ENCODE measurements around the gene ARL6IP4. TPM values are rescaled to one million over a fixed set of nuclear protein-coding genes. Genes with fewer than 3 reads are reported as not detected.

ARL6IP4 gene
- total and polyA plus RNA-seq, 2 donors (not counting 1 experiment from before 2014, with no cell fraction given), result 145 to 149 TPM

GRCh38 chr12:122986258-122986871 is 5.9 kb downstream of the ARL6IP4 start:
- Histone ChIP-seq H3K4me3 (replicated peaks in 1 of 4; ENCODE audit: control extremely low read depth in 1 of 4, insufficient read depth in 1 of 4, low read depth in 3 of 4, low read length in 4 of 4) (no peak overlapping the region), H3K36me3 (ENCODE audit: control insufficient read depth, insufficient read depth, low read length) (peaks cover 34% of the 10 kb centered on the region), H3K27ac (ENCODE audit: insufficient read depth, low read length) (no peak overlapping the region), H3K4me2 (ENCODE audit: extremely low read depth, insufficient read depth, low read length) (no peak overlapping the region), H3K9me3 (ENCODE audit: control insufficient read depth, insufficient read depth, low read depth, low read length) (no peaks in the 10 kb centered on the region), H3K79me2 (ENCODE audit: control insufficient read depth, insufficient read depth, low read length) (peaks cover 18% of the 10 kb centered on the region), H3K4me1 (ENCODE audit: control insufficient read depth, extremely low read depth, insufficient read depth, low read length) (peaks cover 25% of the 10 kb centered on the region), H3K27me3 (ENCODE audit: control insufficient read depth, insufficient read depth, low read length) (no peaks in the 10 kb centered on the region), H2AFZ (ENCODE audit: low read length) (no peak overlapping the region), H3K9ac (ENCODE audit: insufficient read depth, low read length) (no peak overlapping the region), H4K20me1 (ENCODE audit: control insufficient read depth, extremely low read depth, insufficient read depth, low read length) (no peaks in the 10 kb centered on the region)
- TF ChIP-seq, protein P1, sequence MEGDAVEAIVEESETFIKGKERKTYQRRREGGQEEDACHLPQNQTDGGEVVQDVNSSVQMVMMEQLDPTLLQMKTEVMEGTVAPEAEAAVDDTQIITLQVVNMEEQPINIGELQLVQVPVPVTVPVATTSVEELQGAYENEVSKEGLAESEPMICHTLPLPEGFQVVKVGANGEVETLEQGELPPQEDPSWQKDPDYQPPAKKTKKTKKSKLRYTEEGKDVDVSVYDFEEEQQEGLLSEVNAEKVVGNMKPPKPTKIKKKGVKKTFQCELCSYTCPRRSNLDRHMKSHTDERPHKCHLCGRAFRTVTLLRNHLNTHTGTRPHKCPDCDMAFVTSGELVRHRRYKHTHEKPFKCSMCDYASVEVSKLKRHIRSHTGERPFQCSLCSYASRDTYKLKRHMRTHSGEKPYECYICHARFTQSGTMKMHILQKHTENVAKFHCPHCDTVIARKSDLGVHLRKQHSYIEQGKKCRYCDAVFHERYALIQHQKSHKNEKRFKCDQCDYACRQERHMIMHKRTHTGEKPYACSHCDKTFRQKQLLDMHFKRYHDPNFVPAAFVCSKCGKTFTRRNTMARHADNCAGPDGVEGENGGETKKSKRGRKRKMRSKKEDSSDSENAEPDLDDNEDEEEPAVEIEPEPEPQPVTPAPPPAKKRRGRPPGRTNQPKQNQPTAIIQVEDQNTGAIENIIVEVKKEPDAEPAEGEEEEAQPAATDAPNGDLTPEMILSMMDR (conservative IDR thresholded peaks at IDR 0.05 in 1 of 2, IDR thresholded peaks at IDR 0.05 in 1 of 2; ENCODE audit: low read depth in 1 of 2, low read length in 2 of 2), result no peak
- no peak for TF ChIP-seq EZH2 (IDR thresholded peaks at IDR 0.05; ENCODE audit: low read length, missing control alignments)
- no peak for DNase-seq (ENCODE audit: low read depth in 2 of 2)

GRCh38 chr12:122987086-122987951 is 6.8 kb downstream of the ARL6IP4 start:
- no peak overlapping the region for H3K4me3 ChIP-seq (replicated peaks in 1 of 4; ENCODE audit: control extremely low read depth in 1 of 4, insufficient read depth in 1 of 4, low read depth in 3 of 4, low read length in 4 of 4)
- H3K36me3 ChIP-seq (ENCODE audit: control insufficient read depth, insufficient read depth, low read length), result peaks cover 31% of the 10 kb centered on the region
- H4K20me1 ChIP-seq (ENCODE audit: control insufficient read depth, extremely low read depth, insufficient read depth, low read length), result no peaks in the 10 kb centered on the region
- no peak overlapping the region for H3K27ac ChIP-seq (ENCODE audit: insufficient read depth, low read length)
- H3K4me2 ChIP-seq (ENCODE audit: extremely low read depth, insufficient read depth, low read length), result no peak overlapping the region
- H3K9me3 ChIP-seq (ENCODE audit: control insufficient read depth, insufficient read depth, low read depth, low read length), result no peaks in the 10 kb centered on the region
- no peak overlapping the region for H2AFZ ChIP-seq (ENCODE audit: low read length)
- peaks cover 22% of the 10 kb centered on the region for H3K4me1 ChIP-seq (ENCODE audit: control insufficient read depth, extremely low read depth, insufficient read depth, low read length)
- no peak overlapping the region for H3K9ac ChIP-seq (ENCODE audit: insufficient read depth, low read length)
- no peaks in the 10 kb centered on the region for H3K27me3 ChIP-seq (ENCODE audit: control insufficient read depth, insufficient read depth, low read length)
- H3K79me2 ChIP-seq (ENCODE audit: control insufficient read depth, insufficient read depth, low read length), result peaks cover 9% of the 10 kb centered on the region
- TF ChIP-seq, protein P1 (conservative IDR thresholded peaks at IDR 0.05 in 1 of 2, IDR thresholded peaks at IDR 0.05 in 1 of 2; ENCODE audit: low read depth in 1 of 2, low read length in 2 of 2), result no peak
- TF ChIP-seq EZH2 (IDR thresholded peaks at IDR 0.05; ENCODE audit: low read length, missing control alignments), result no peak
- no peak for DNase-seq (ENCODE audit: low read depth in 2 of 2)

GRCh38 chr12:122988036-122988435 is 7.6 kb downstream of the ARL6IP4 start:
- Histone ChIP-seq H3K79me2 (ENCODE audit: control insufficient read depth, insufficient read depth, low read length) (peaks cover 2% of the 10 kb centered on the region), H4K20me1 (ENCODE audit: control insufficient read depth, extremely low read depth, insufficient read depth, low read length) (no peaks in the 10 kb centered on the region), H3K36me3 (ENCODE audit: control insufficient read depth, insufficient read depth, low read length) (peaks cover 25% of the 10 kb centered on the region), H3K4me1 (ENCODE audit: control insufficient read depth, extremely low read depth, insufficient read depth, low read length) (peaks cover 16% of the 10 kb centered on the region), H3K4me2 (ENCODE audit: extremely low read depth, insufficient read depth, low read length) (no peak overlapping the region), H3K9ac (ENCODE audit: insufficient read depth, low read length) (no peak overlapping the region), H3K4me3 (replicated peaks in 1 of 4; ENCODE audit: control extremely low read depth in 1 of 4, insufficient read depth in 1 of 4, low read depth in 3 of 4, low read length in 4 of 4) (no peak overlapping the region), H3K9me3 (ENCODE audit: control insufficient read depth, insufficient read depth, low read depth, low read length) (no peaks in the 10 kb centered on the region), H3K27me3 (ENCODE audit: control insufficient read depth, insufficient read depth, low read length) (no peaks in the 10 kb centered on the region), H3K27ac (ENCODE audit: insufficient read depth, low read length) (no peak overlapping the region), H2AFZ (ENCODE audit: low read length) (no peak overlapping the region)
- no peak for TF ChIP-seq EZH2 (IDR thresholded peaks at IDR 0.05; ENCODE audit: low read length, missing control alignments)
- TF ChIP-seq, protein P1 (conservative IDR thresholded peaks at IDR 0.05 in 1 of 2, IDR thresholded peaks at IDR 0.05 in 1 of 2; ENCODE audit: low read depth in 1 of 2, low read length in 2 of 2), result no peak
- no peak for DNase-seq (ENCODE audit: low read depth in 2 of 2)

Data from fibroblast of lung (primary cell).